K562 (cell line): ENCODE measurements around the gene BAMBI. TPM values are rescaled to one million over a fixed set of nuclear protein-coding genes. Genes with fewer than 3 reads are reported as not detected.

ENCODE experiments used
- ATAC-seq: fragments of 200-7000 bp; cut with Tn5 transposase; 3 replicates; pipeline ENCODE4 v1.9.1; 2020; ENCODE audit warnings: moderate library complexity
- BruUV-seq: library from RNA; stranded (reverse); fragments of 400-500 nt; replicated peaks from 2 replicates; lab custom pipeline; 2021; lab: Mats Ljungman, UMichigan
- CTCF ChIA-PET: fragments of 300-600 bp; formaldehyde crosslinking; extraction: SDS; loops from one replicate; lab custom pipeline; 2021; ENCODE audit warnings: low intra/inter-chr PET ratio; lab: Yijun Ruan, JAX
- POLR2A ChIA-PET: fragments of 300-600, 350-650 bp; sonication (Branson Sonifier 250); formaldehyde crosslinking; extraction: SDS; loops from one replicate; lab custom pipeline; 2021; ENCODE audit warnings: antibody characterized with exemption, inconsistent platforms; lab: Yijun Ruan, JAX
- DNase-seq, 4 experiments: peaks; one replicate each; pipeline versions ENCODE4 v3.0.0 to v3.0.0-alpha.2; 2011 to 2018; ENCODE audit warnings: low spot score in 3 of 4, mixed read lengths in 3 of 4; ENCODE audit errors: extremely low read depth in 1 of 4
- FAIRE-seq: peaks from 2 replicates; lab custom pipeline; 2011; peaks lifted over from hg19 to GRCh38; lab: Jason Lieb, UNC
- H2AFZ ChIP-seq: 2 replicates; pipeline ENCODE4 v1.6.0; 2011; ENCODE audit warnings: low read depth, low read length, control low read depth, inconsistent platforms
- H3K27ac ChIP-seq: fragments of 200-600 bp; 3 replicates; pipeline ENCODE4 v1.8.0; 2011; ENCODE audit warnings: low read depth, mild to moderate bottlenecking, control low read depth, inconsistent platforms, low read length, moderate library complexity, mixed read lengths; ENCODE audit errors: extremely low read depth
- H3K27me3 ChIP-seq, 2 experiments: fragments of 300-600 bp in 1 of 2; 2 replicates in 1 of 2; 3 replicates in 1 of 2; pipeline versions ENCODE4 v1.6.0 to v1.8.0; 2011; ENCODE audit warnings: inconsistent platforms in 2 of 2, low read length in 2 of 2, mild to moderate bottlenecking in 1 of 2, mixed read lengths in 1 of 2, moderate library complexity in 1 of 2; ENCODE audit not compliant: control insufficient read depth in 2 of 2, insufficient read depth in 2 of 2
- H3K36me3 ChIP-seq: fragments of 300-600 bp; 3 replicates; pipeline ENCODE4 v1.8.0; 2011; ENCODE audit warnings: mild to moderate bottlenecking, low read length, inconsistent platforms; ENCODE audit not compliant: control insufficient read depth, insufficient read depth
- H3K4me1 ChIP-seq, 2 experiments: fragments of 200-600 bp in 1 of 2; replicated peaks in 1 of 2; 2 replicates in 1 of 2; 3 replicates in 1 of 2; pipeline versions ENCODE4 v1.5.1 to v1.8.0; 2011; ENCODE audit warnings: inconsistent platforms in 2 of 2, low read length in 2 of 2, mild to moderate bottlenecking in 1 of 2, mixed read lengths in 1 of 2, moderate library complexity in 1 of 2; ENCODE audit not compliant: control insufficient read depth in 2 of 2, insufficient read depth in 2 of 2
- H3K4me2 ChIP-seq: 2 replicates; pipeline ENCODE4 v1.6.1; 2011; ENCODE audit warnings: low read length, control low read depth, inconsistent platforms, mixed read lengths; ENCODE audit not compliant: insufficient read depth
- H3K4me3 ChIP-seq: fragments of 200-600 bp; sonication (generic), shearing (Covaris generic); 2 replicates; pipeline ENCODE4 v1.5.1; 2016; ENCODE audit warnings: control low read depth, inconsistent platforms
- H3K79me2 ChIP-seq: fragments of 200-600 bp; 3 replicates; pipeline ENCODE4 v1.8.0; 2011; ENCODE audit warnings: low read length, inconsistent platforms; ENCODE audit not compliant: control insufficient read depth, insufficient read depth
- H3K9ac ChIP-seq, 2 experiments: 2 replicates each; pipeline versions ENCODE4 v1.6.0 to v1.6.1; 2011; ENCODE audit warnings: low read depth in 2 of 2, low read length in 2 of 2, control low read depth in 1 of 2, inconsistent platforms in 1 of 2, mild to moderate bottlenecking in 1 of 2, mixed read lengths in 1 of 2; ENCODE audit not compliant: insufficient read depth in 1 of 2
- H3K9me1 ChIP-seq: one replicate; pipeline ENCODE4 v1.6.0; 2011; ENCODE audit warnings: inconsistent platforms, mild to moderate bottlenecking, low read length, moderate library complexity; ENCODE audit not compliant: control insufficient read depth, insufficient read depth
- H3K9me3 ChIP-seq: replicated peaks from 2 replicates; pipeline ENCODE4 v1.5.1; 2011; ENCODE audit warnings: low read depth, low read length, inconsistent platforms; ENCODE audit not compliant: control insufficient read depth, insufficient read depth
- H4K20me1 ChIP-seq: replicated peaks from 2 replicates; pipeline ENCODE4 v1.6.1; 2011; ENCODE audit warnings: low read length, inconsistent platforms, mixed read lengths; ENCODE audit not compliant: control insufficient read depth, insufficient read depth
- CBFA2T3 ChIP-seq: fragments of 450-650 bp; IDR thresholded peaks from 2 replicates; pipeline ENCODE4 v1.6.1; 2017
- JUNB ChIP-seq: fragments of 450-650 bp; formaldehyde crosslinking; conservative IDR thresholded peaks from 2 replicates; pipeline ENCODE4 v1.4.0; 2020; ENCODE audit warnings: mild to moderate bottlenecking
- JUND ChIP-seq, 2 experiments: IDR thresholded peaks; 2 replicates in 1 of 2; 3 replicates in 1 of 2; pipeline ENCODE4 v1.6.1; 2011; ENCODE audit warnings: borderline replicate concordance in 2 of 2, low read depth in 2 of 2, low read length in 2 of 2, improper control_type of control experiment in 1 of 2, missing biosample characterization in 1 of 2, missing genetic modification characterization in 1 of 2, missing genetic modification reagents in 1 of 2
- KDM1A ChIP-seq, 2 experiments: fragments of 450-650 bp; IDR thresholded peaks; 2 replicates each; pipeline ENCODE4 v1.6.1; 2016; ENCODE audit warnings: mild to moderate bottlenecking in 2 of 2
- TRIM24 ChIP-seq, 2 experiments: fragments of 450-650 bp; IDR thresholded peaks; 2 replicates each; pipeline ENCODE4 v1.6.1; 2016
- ZNF212 ChIP-seq: fragments of 450-650 bp; formaldehyde crosslinking; IDR thresholded peaks from 2 replicates; pipeline ENCODE4 v1.4.0; 2020; ENCODE audit warnings: mild to moderate bottlenecking
- ZNF3 ChIP-seq: fragments of 250-450 bp; sonication (Bioruptor Pico); IDR thresholded peaks from 2 replicates; pipeline ENCODE4 v1.5.0; 2021; ENCODE audit warnings: mild to moderate bottlenecking, moderate library complexity
- WGBS: fragments of 100-300 bp; shearing (Covaris generic); methylation state at CpG from one replicate; pipeline ENCODE4 v1.1.6; 2016; ENCODE audit warnings: low coverage, mixed read lengths; ENCODE audit not compliant: insufficient coverage; ENCODE audit errors: missing lambda C conversion rate; 5-methylcytosine and 5-hydroxymethylcytosine counted together
- in situ Hi-C: fragments of 300-500 bp; cut with MboI; formaldehyde crosslinking; loops from 4 replicates; pipeline ENCODE4 v1.15.0; 2018; ENCODE audit warnings: inconsistent platforms, mixed read lengths
- intact Hi-C: fragments of 100-400 bp; cut with micrococcal nuclease; formaldehyde crosslinking; loops from 2 replicates; pipeline ENCODE4 v1.14.2; 2022
- polyA plus RNA-seq, 8 experiments: library from polyadenylated mRNA; depleted of rRNA in 4 of 8; stranded (reverse) in 5 of 8; unstranded in 3 of 8; fragments of >200 nt; fragmentation: Nextera tagmentation in 2 of 8; fragmentation: Illumina TruSeq in 1 of 8; extraction: Ambion mirVana in 2 of 8; extraction: Trizol in 1 of 8; gene quantifications; 2 replicates each; pipeline versions ENCODE4 v1.2.1 to v1.2.3, GENCODE V29; 2011 to 2014; ENCODE audit warnings: inconsistent platforms in 1 of 8, missing spikeins in 1 of 8
- total RNA-seq, 7 experiments: library from RNA; depleted of rRNA in 6 of 7; stranded (reverse); fragments of >200 nt in 6 of 7; fragmentation: Illumina TruSeq in 2 of 7; extraction: Trizol in 2 of 7; gene quantifications; 2 replicates each; pipeline versions ENCODE4 v1.2.1 to v1.2.3, GENCODE V29; 2011 to 2021; ENCODE audit warnings: low replicate concordance in 1 of 7
- TF ChIP-seq, protein P1 (sequence below): sonication (generic); formaldehyde crosslinking; IDR thresholded peaks from 2 replicates; pipeline ENCODE4 v1.8.0; 2022; ENCODE audit warnings: mild to moderate bottlenecking, missing genetic modification reagents, borderline replicate concordance
- TF ChIP-seq, protein P2 (sequence below): fragments of 250-450 bp; sonication (Bioruptor Pico); IDR thresholded peaks from 2 replicates; pipeline ENCODE4 v1.4.0; 2020; ENCODE audit warnings: mild to moderate bottlenecking, moderate library complexity
- TF ChIP-seq, protein P3 (sequence below): IDR thresholded peaks from 2 replicates; pipeline ENCODE4 v1.6.1; 2016; ENCODE audit warnings: missing genetic modification characterization, missing compliant biosample characterization

BAMBI gene
- total and polyA plus RNA-seq, 9 of the 15 experiments (the other 6 are each of a cell fraction or from before 2014, with no cell fraction given): 2.0 to 21.8 (median 13.5) TPM

DNA sequence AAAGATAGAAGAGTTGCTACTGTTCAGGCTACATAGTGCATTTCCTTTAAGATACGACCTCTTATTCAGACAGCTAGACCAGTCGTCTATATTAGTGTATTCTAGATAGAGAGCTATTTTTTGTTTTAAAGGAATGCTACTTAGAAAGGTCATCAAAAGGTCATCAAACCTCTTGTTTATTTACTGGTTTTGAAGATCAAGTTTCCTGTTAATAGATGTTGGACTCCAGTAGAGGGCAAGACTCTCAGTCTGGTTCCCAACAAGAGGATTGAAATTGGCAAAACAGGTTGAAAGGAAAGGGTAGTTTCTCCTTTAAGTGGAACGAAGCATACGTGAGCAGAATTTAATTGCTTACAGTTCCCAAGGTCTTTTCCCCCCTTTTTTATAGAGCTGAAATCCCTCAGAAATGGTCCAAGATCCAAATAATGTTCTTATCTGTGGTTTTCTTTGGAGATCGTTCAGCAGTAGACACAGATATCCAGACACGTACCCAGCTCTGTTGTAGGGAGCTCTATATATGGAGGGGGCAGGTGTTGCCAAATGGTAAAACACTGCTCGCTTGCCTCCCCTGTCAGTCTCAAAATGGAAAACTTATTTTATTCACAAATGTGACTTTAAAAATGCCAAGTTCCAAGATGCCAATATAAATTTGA is 37.2 kb downstream of the BAMBI start:
- intact Hi-C loops (no loop called here), in situ Hi-C loops (no loop called here)
- no peak overlapping the region for H3K4me2 ChIP-seq
- TF ChIP-seq CBFA2T3 (no peak), ZNF3 (CRISPR knock-in tag) (no peak)
- FAIRE-seq: no peak
- no peaks in the 10 kb centered on the region for H3K9me3 ChIP-seq
- ATAC-seq: no peak
- no peaks in the 10 kb centered on the region for H4K20me1 ChIP-seq
- H3K79me2 ChIP-seq: no peaks in the 10 kb centered on the region
- no peak overlapping the region for H3K9ac ChIP-seq
- 0 out of 2 replicates have a peak overlapping the region, but pooled peaks have one; percentile 30 for H2AFZ ChIP-seq
- H3K4me1 ChIP-seq: peaks cover 0 to 11% of the 10 kb centered on the region in 2 experiments; a peak in 3 of 5 replicates
- ChIA-PET CTCF (no interaction called here), POLR2A (interaction anchor here (1.5 kb wide), 1 partner anchor 10 kb away, joined by 6 read pairs; no protein-coding TSS in a partner anchor)
- H3K36me3 ChIP-seq: no peaks in the 10 kb centered on the region
- no peaks in the 10 kb centered on the region for H3K27me3 ChIP-seq
- no peaks in the 10 kb centered on the region for H3K9me1 ChIP-seq
- H3K27ac ChIP-seq: no peak overlapping the region
- DNase-seq: no peak
- no TSS peak for BruUV-seq
- H3K4me3 ChIP-seq: no peak overlapping the region
- WGBS: 45% methylated on average over 7 of the region's 7 CpGs

DNA sequence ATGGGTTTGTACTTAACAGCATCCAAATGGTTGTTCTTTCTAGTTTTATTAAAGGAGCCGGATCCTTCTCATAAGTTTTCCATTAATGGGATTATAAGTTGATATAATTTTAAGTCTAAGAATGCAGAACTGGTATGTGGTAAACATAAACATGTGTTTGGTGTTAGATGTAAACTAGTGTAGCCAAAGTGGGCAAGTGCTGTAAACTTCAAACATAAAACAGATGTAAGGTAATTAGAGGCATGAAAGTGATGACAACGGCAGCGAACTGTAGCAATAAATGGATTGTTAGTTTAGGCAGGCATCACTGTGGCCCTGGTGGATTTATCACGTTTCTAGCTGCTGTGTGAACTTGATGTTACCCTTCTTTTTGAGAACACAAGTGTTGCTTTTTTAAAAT is 37.9 kb downstream of the BAMBI start:
- Histone ChIP-seq H3K9ac (no peak overlapping the region), H3K36me3 (no peaks in the 10 kb centered on the region), H3K4me2 (no peak overlapping the region), H2AFZ (no peak overlapping the region), H3K79me2 (no peaks in the 10 kb centered on the region), H3K27me3 (no peaks in the 10 kb centered on the region), H3K4me1 (peaks cover 0 to 14% of the 10 kb centered on the region in 2 experiments; a peak in 3 of 5 replicates), H3K4me3 (no peak overlapping the region), H3K9me1 (no peaks in the 10 kb centered on the region), H4K20me1 (no peaks in the 10 kb centered on the region), H3K9me3 (no peaks in the 10 kb centered on the region), H3K27ac (no peak overlapping the region)
- no peak for ATAC-seq
- intact Hi-C loops: no loop called here
- no peak for FAIRE-seq
- WGBS: 74% methylated on average over 4 of the region's 4 CpGs
- POLR2A ChIA-PET: no interaction called here
- no TSS peak for BruUV-seq
- no peak for DNase-seq
- in situ Hi-C loops: no loop called here
- CTCF ChIA-PET: no interaction called here
- TF ChIP-seq, protein P1, sequence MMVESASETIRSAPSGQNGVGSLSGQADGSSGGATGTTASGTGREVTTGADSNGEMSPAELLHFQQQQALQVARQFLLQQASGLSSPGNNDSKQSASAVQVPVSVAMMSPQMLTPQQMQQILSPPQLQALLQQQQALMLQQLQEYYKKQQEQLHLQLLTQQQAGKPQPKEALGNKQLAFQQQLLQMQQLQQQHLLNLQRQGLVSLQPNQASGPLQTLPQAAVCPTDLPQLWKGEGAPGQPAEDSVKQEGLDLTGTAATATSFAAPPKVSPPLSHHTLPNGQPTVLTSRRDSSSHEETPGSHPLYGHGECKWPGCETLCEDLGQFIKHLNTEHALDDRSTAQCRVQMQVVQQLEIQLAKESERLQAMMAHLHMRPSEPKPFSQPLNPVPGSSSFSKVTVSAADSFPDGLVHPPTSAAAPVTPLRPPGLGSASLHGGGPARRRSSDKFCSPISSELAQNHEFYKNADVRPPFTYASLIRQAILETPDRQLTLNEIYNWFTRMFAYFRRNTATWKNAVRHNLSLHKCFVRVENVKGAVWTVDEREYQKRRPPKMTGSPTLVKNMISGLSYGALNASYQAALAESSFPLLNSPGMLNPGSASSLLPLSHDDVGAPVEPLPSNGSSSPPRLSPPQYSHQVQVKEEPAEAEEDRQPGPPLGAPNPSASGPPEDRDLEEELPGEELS (CRISPR knock-in tag): no peak
- TF ChIP-seq TRIM24 (IDR thresholded peaks at IDR 0.05): no peak
- no peak for TF ChIP-seq ZNF212 (CRISPR knock-in tag)
- TF ChIP-seq KDM1A (IDR thresholded peaks at IDR 0.05): no peak
- TF ChIP-seq JUND (IDR thresholded peaks at IDR 0.05; ENCODE audit: borderline replicate concordance, low read depth, low read length): no peak
- TF ChIP-seq JUND (tag; IDR thresholded peaks at IDR 0.05; ENCODE audit: borderline replicate concordance, low read depth, low read length): no peak
- TF ChIP-seq, protein P2, sequence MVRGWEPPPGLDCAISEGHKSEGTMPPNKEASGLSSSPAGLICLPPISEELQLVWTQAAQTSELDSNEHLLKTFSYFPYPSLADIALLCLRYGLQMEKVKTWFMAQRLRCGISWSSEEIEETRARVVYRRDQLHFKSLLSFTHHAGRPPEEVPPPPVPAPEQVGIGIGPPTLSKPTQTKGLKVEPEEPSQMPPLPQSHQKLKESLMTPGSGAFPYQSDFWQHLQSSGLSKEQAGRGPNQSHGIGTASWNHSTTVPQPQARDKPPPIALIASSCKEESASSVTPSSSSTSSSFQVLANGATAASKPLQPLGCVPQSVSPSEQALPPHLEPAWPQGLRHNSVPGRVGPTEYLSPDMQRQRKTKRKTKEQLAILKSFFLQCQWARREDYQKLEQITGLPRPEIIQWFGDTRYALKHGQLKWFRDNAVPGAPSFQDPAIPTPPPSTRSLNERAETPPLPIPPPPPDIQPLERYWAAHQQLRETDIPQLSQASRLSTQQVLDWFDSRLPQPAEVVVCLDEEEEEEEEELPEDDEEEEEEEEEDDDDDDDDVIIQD (CRISPR knock-in tag): no peak
- TF ChIP-seq, protein P3, sequence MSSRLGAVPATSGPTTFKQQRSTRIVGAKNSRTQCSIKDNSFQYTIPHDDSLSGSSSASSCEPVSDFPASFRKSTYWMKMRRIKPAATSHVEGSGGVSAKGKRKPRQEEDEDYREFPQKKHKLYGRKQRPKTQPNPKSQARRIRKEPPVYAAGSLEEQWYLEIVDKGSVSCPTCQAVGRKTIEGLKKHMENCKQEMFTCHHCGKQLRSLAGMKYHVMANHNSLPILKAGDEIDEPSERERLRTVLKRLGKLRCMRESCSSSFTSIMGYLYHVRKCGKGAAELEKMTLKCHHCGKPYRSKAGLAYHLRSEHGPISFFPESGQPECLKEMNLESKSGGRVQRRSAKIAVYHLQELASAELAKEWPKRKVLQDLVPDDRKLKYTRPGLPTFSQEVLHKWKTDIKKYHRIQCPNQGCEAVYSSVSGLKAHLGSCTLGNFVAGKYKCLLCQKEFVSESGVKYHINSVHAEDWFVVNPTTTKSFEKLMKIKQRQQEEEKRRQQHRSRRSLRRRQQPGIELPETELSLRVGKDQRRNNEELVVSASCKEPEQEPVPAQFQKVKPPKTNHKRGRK (tag): no peak
- TF ChIP-seq JUNB (CRISPR knock-in tag): no peak
